ENCODE results near the gene CD72. TPM values are rescaled to one million over a fixed set of nuclear protein-coding genes. Genes with fewer than 3 reads are reported as not detected.

CD72 gene
- total RNA-seq, 1 donor from 2014 or later = 3.1 TPM

DNA sequence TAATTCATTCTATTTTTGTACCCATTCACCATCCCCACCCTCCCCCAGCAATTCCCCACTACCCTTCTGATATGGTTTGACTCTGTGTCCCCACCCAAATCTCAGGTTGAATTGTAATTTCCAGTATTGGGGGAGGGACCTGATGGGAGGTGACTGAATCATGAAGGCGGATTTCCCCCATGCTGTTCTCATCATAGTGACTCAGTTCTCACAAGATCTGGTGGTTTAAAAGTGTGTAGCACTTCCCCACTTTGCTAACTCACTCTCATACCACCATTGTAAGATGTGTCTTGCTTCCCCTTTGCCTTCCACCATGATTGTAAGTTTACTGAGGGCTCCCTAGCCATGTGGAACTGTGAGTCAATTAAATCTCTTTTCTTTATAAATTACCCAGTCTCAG lies 39.1 kb downstream of the CD72 start:
- no peak for DNase-seq (ENCODE audit: low spot score, unreplicated experiment)
- Mint-ChIP-seq H3K36me3 (ENCODE audit: insufficient read depth) (peaks cover 15% of the 10 kb centered on the region), H3K4me3 (ENCODE audit: low read depth) (no peak overlapping the region), H3K9me3 (ENCODE audit: low read depth) (peaks cover 23% of the 10 kb centered on the region), H3K4me1 (ENCODE audit: low read depth) (no peaks in the 10 kb centered on the region), H3K27me3 (no peaks in the 10 kb centered on the region), H3K27ac (no peak overlapping the region)
- no peak for TF ChIP-seq CTCF (IDR thresholded peaks at IDR 0.05; ENCODE audit: unreplicated experiment)

DNA sequence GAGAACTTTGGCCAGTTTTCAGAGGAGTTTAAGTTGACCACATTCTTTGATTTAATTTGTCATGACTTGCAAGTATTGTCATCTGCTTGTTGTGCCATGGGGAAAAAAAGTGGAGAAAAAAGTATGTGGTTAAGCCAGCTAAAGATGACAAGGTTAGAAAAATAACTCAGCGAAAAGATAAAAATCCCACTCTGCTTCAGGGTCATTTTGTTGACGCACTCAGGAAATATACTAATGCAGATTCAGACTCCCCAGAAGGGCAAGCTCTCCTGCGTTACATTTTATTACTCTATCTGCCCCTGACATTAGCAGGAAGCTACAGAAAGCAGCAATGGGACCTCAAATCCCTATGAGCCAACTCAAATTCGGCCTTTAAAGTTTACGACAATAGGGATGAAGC lies 40.7 kb downstream of the CD72 start:
- no peak overlapping the region for H3K27ac Mint-ChIP-seq

GRCh38 chr9:35575478-35575877 lies 42.7 kb downstream of the CD72 start:
- Mint-ChIP-seq H3K36me3 (ENCODE audit: insufficient read depth) (peaks cover 6% of the 10 kb centered on the region), H3K27ac (no peak overlapping the region), H3K4me1 (ENCODE audit: low read depth) (no peaks in the 10 kb centered on the region), H3K9me3 (ENCODE audit: low read depth) (peaks cover 10% of the 10 kb centered on the region), H3K27me3 (no peaks in the 10 kb centered on the region), H3K4me3 (ENCODE audit: low read depth) (no peak overlapping the region)
- no peak for TF ChIP-seq CTCF (IDR thresholded peaks at IDR 0.05; ENCODE audit: unreplicated experiment)
- DNase-seq (ENCODE audit: low spot score, unreplicated experiment) = no peak

More for the DNA sequence above, 40.7 kb downstream of the CD72 start:
- no peaks in the 10 kb centered on the region for H3K27me3 Mint-ChIP-seq
- TF ChIP-seq CTCF (IDR thresholded peaks at IDR 0.05; ENCODE audit: unreplicated experiment) = no peak
- no peak for DNase-seq (ENCODE audit: low spot score, unreplicated experiment)
- H3K4me1 Mint-ChIP-seq (ENCODE audit: low read depth) = no peaks in the 10 kb centered on the region
- H3K9me3 Mint-ChIP-seq (ENCODE audit: low read depth) = peaks cover 21% of the 10 kb centered on the region
- peaks cover 15% of the 10 kb centered on the region for H3K36me3 Mint-ChIP-seq (ENCODE audit: insufficient read depth)
- H3K4me3 Mint-ChIP-seq (ENCODE audit: low read depth) = no peak overlapping the region

DNA sequence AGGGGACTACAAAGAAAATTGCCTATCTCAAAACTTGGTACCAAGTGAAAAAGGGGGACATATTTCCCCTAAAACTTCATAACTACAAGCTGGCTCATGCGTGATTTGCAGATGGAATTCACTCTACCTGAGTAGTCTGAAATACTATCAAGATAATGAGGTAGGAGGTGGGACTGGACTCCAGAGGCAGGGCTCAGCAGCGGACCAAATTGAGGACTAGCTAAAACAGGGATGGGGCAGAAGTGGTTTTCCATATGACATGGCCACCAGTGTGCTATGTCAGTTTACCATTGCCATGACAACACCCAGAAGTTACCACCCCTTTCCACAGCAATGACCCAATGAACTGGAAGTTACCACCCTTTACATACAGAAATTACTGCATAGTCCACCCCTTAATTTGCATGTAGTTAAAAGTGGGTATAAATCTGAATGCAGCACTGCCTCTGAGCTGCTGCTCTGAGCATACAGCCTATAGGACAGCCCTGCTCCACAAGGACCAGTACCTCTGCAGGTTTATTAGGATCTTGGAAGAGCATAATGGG lies 43.6 kb downstream of the CD72 start:
- H3K4me1 Mint-ChIP-seq (ENCODE audit: low read depth) = no peaks in the 10 kb centered on the region
- H3K9me3 Mint-ChIP-seq (ENCODE audit: low read depth) = peaks cover 4% of the 10 kb centered on the region
- no peaks in the 10 kb centered on the region for H3K27me3 Mint-ChIP-seq
- H3K36me3 Mint-ChIP-seq (ENCODE audit: insufficient read depth) = peaks cover 3% of the 10 kb centered on the region
- H3K4me3 Mint-ChIP-seq (ENCODE audit: low read depth) = no peak overlapping the region
- H3K27ac Mint-ChIP-seq = no peak overlapping the region
- no peak for TF ChIP-seq CTCF (IDR thresholded peaks at IDR 0.05; ENCODE audit: unreplicated experiment)
- DNase-seq (ENCODE audit: low spot score, unreplicated experiment) = no peak

DNA sequence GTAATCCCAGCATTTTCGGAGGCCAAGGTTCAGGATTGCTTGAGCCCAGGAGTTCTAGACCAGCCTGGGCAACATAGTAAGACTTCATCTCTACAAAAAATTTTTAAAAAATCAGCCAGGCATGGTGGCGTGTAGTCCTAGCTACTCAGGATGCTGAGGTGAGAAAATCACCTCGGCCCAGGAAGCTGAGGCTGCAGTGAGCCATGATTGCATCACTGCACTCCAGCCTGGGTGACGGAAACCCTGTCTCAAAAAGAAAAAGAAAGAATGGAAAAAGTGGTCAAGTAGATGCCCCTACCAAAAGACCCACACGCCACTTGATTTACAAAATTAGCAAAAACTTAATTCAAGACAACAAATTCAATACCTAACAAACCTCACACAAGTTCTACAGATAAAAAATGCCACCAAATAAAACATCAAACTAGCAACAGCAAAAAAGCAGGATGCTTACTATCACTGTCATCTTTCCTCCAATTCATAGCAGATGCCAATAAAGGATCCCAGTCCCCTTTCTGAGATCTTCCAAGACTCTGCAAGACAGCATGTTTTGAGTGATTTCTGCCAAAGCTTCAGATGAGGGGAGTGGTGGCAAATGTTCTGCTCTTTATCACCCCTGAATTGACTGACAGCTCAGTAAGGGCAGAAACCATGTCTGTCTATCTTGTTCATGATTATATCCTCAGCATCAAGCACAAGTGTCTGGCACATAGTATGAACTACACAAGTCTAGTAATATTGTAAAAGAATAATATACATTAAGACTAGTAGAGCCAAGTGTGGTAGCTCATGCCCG lies 47.3 kb downstream of the CD72 start:
- H3K4me3 Mint-ChIP-seq (ENCODE audit: low read depth) = no peak overlapping the region
- no peak for TF ChIP-seq CTCF (IDR thresholded peaks at IDR 0.05; ENCODE audit: unreplicated experiment)
- no peaks in the 10 kb centered on the region for H3K27me3 Mint-ChIP-seq
- no peak overlapping the region for H3K27ac Mint-ChIP-seq
- H3K9me3 Mint-ChIP-seq (ENCODE audit: low read depth) = no peaks in the 10 kb centered on the region
- no peaks in the 10 kb centered on the region for H3K4me1 Mint-ChIP-seq (ENCODE audit: low read depth)
- no peaks in the 10 kb centered on the region for H3K36me3 Mint-ChIP-seq (ENCODE audit: insufficient read depth)
- no peak for DNase-seq (ENCODE audit: low spot score, unreplicated experiment)

All from progenitor cell of endocrine pancreas (in vitro differentiated cells).